Sigmoid colon (tissue), 4 donors: ENCODE results near the gene BTC.

Experiments
- EP300 ChIP-seq, 4 donors: sonication (generic); formaldehyde crosslinking; IDR thresholded peaks; one replicate each; pipeline ENCODE4 v1.6.1; 2017; ENCODE audit warnings: antibody characterized with exemption in 4 of 4
- POLR2A ChIP-seq, 2 donors: fragments of 450-650 bp; IDR thresholded peaks; one replicate each; pipeline ENCODE4 v1.6.1; 2016; ENCODE audit warnings: antibody characterized with exemption in 2 of 2, mild to moderate bottlenecking in 2 of 2, moderate library complexity in 2 of 2
- POLR2AphosphoS5 ChIP-seq, 4 donors: sonication (generic); formaldehyde crosslinking; IDR thresholded peaks; one replicate each; pipeline ENCODE4 v1.6.1; 2017; ENCODE audit warnings: antibody characterized with exemption in 4 of 4
- TF ChIP-seq, protein P1 (sequence below), 4 experiments: fragments of 450-650 bp in 3 of 4; fragments of 200-600 bp in 1 of 4; IDR thresholded peaks; one replicate each; pipeline ENCODE4 v1.5.1; 2016 to 2019; ENCODE audit warnings: antibody characterized with exemption in 4 of 4, mild to moderate bottlenecking in 3 of 4, moderate library complexity in 2 of 4

DNA sequence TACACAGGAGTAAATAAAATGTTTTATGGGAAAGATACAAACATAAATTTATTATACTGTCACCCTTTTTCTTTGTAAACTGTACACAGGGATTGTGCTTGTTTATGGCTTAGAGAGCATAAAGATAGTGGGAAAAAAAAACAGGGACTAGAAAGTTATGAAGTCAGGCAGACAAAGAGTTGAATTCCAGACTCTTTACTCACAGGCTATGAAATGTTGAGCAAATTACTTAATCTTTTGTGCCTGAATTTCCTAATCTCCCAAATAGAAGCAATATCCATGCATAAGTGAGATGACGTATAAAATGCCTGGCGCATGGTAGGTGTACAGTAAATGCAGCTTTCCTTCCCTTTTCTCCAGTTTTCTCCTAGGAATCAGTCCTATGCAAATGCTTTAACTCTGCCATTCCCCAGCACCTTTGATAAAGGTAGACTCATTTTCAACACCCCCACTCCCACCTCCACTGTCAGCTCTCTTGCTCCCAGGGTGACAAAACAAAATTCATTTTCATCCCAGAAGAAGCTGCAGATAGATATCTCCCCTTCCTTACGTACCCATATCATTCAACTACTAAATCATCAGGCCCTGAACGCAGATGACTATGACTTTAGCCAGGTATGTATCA, 44.5 kb upstream of the BTC start:
- TF ChIP-seq, protein P1, sequence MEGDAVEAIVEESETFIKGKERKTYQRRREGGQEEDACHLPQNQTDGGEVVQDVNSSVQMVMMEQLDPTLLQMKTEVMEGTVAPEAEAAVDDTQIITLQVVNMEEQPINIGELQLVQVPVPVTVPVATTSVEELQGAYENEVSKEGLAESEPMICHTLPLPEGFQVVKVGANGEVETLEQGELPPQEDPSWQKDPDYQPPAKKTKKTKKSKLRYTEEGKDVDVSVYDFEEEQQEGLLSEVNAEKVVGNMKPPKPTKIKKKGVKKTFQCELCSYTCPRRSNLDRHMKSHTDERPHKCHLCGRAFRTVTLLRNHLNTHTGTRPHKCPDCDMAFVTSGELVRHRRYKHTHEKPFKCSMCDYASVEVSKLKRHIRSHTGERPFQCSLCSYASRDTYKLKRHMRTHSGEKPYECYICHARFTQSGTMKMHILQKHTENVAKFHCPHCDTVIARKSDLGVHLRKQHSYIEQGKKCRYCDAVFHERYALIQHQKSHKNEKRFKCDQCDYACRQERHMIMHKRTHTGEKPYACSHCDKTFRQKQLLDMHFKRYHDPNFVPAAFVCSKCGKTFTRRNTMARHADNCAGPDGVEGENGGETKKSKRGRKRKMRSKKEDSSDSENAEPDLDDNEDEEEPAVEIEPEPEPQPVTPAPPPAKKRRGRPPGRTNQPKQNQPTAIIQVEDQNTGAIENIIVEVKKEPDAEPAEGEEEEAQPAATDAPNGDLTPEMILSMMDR (IDR thresholded peaks at IDR 0.05), result no peak
- TF ChIP-seq POLR2A (IDR thresholded peaks at IDR 0.05) (no peak), EP300 (IDR thresholded peaks at IDR 0.05) (no peak), POLR2AphosphoS5 (IDR thresholded peaks at IDR 0.05) (no peak)
